Smooth muscle cell (in vitro differentiated cells): Measurements from ENCODE around the gene GRAPL. TPM values are rescaled to one million over a fixed set of nuclear protein-coding genes. Genes with fewer than 3 reads are reported as not detected.
"Not testable (repeated sequence)": the region's sequence is repeated elsewhere in the genome, so short reads cannot be mapped to it uniquely, and the experiment has no call there.

Source experiments
- DNase-seq: peaks from one replicate; lab custom pipeline; 2025; ENCODE audit not compliant: unreplicated experiment; lab: John Stamatoyannopoulos, UW
- H2AFZ ChIP-seq: fragments of 200-600 bp; sonication (generic); 2 replicates; pipeline ENCODE4 v1.6.0; 2016; ENCODE audit warnings: antibody characterized with exemption, low read depth, mild to moderate bottlenecking
- H3F3A ChIP-seq: fragments of 200-600 bp; sonication (generic); 2 replicates; pipeline ENCODE4 v1.6.0; 2017; ENCODE audit warnings: antibody characterized with exemption, low read depth
- H3K27ac ChIP-seq: fragments of 200-600 bp; sonication (generic); 2 replicates; pipeline ENCODE4 v1.5.1; 2016; ENCODE audit warnings: low read depth, mild to moderate bottlenecking
- H3K27me3 ChIP-seq: fragments of 200-600 bp; sonication (generic); 2 replicates; pipeline ENCODE4 v1.6.1; 2016; ENCODE audit warnings: low read depth, mild to moderate bottlenecking
- H3K36me3 ChIP-seq: fragments of 200-600 bp; sonication (generic); 2 replicates; pipeline ENCODE4 v1.5.1; 2016; ENCODE audit warnings: low read depth
- H3K4me1 ChIP-seq: fragments of 200-600 bp; sonication (generic); 2 replicates; pipeline ENCODE4 v1.5.1; 2016; ENCODE audit warnings: low read depth
- H3K4me2 ChIP-seq: fragments of 200-600 bp; sonication (generic); 2 replicates; pipeline ENCODE4 v1.6.0; 2016; ENCODE audit warnings: mild to moderate bottlenecking
- H3K4me3 ChIP-seq: fragments of 200-600 bp; sonication (generic); 2 replicates; pipeline ENCODE4 v1.5.1; 2016; ENCODE audit warnings: mild to moderate bottlenecking
- H3K79me2 ChIP-seq: fragments of 200-600 bp; sonication (generic); 2 replicates; pipeline ENCODE4 v1.6.0; 2016; ENCODE audit warnings: low read depth, mild to moderate bottlenecking
- H3K9ac ChIP-seq: fragments of 200-600 bp; sonication (generic); 2 replicates; pipeline ENCODE4 v1.6.0; 2016; ENCODE audit warnings: low read depth
- H3K9me3 ChIP-seq: fragments of 200-600 bp; sonication (generic); replicated peaks from 2 replicates; pipeline ENCODE4 v1.5.1; 2016; ENCODE audit warnings: low read depth
- H4K20me1 ChIP-seq: fragments of 200-600 bp; sonication (generic); 2 replicates; pipeline ENCODE4 v1.6.0; 2016; ENCODE audit warnings: low read depth
- WGBS: methylation state at CpG from one replicate; pipeline ENCODE4 v1.1.7; 2016; ENCODE audit warnings: low lambda C conversion rate; 5-methylcytosine and 5-hydroxymethylcytosine counted together
- polyA plus RNA-seq: library from polyadenylated mRNA; unstranded; fragments of >200 nt; fragmentation: Nextera tagmentation; extraction: Ambion mirVana; gene quantifications from 2 replicates; pipeline ENCODE4 v1.2.1, GENCODE V29; 2016
- total RNA-seq: library from RNA; depleted of rRNA; stranded (reverse); fragments of >200 nt; gene quantifications from 2 replicates; pipeline ENCODE4 v1.2.3, GENCODE V29; 2014

GRAPL gene
- total and polyA plus RNA-seq, 2 experiments from 2014 or later = not detected

DNA sequence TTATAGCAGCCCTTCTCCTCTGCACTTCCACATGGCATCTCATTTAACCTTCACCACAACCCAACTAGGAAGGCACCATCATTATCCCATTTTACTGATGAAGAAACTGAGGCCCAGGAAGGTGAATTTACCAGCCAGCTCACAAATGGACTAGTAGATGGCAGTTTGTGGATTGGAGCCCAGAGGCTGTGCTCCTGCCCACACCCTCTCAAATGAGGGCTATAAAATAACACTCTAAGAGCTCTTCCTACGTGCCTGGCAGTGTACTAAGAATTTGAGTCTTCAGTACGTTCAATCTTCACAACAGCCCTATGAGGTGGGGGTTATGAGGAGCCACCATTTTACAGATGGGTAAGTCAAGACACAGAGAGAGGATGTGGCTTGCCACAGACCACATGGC is 31.5 kb downstream of the GRAPL start:
- H3K27ac ChIP-seq, H3K4me1 ChIP-seq, H3F3A ChIP-seq, H4K20me1 ChIP-seq, H3K4me2 ChIP-seq, H3K27me3 ChIP-seq, DNase-seq, H2AFZ ChIP-seq, H3K9ac ChIP-seq, H3K4me3 ChIP-seq, H3K36me3 ChIP-seq, H3K79me2 ChIP-seq, H3K9me3 ChIP-seq: not testable (repeated sequence)
- WGBS = no CpG with 5 or more reads among the region's 2 CpGs

DNA sequence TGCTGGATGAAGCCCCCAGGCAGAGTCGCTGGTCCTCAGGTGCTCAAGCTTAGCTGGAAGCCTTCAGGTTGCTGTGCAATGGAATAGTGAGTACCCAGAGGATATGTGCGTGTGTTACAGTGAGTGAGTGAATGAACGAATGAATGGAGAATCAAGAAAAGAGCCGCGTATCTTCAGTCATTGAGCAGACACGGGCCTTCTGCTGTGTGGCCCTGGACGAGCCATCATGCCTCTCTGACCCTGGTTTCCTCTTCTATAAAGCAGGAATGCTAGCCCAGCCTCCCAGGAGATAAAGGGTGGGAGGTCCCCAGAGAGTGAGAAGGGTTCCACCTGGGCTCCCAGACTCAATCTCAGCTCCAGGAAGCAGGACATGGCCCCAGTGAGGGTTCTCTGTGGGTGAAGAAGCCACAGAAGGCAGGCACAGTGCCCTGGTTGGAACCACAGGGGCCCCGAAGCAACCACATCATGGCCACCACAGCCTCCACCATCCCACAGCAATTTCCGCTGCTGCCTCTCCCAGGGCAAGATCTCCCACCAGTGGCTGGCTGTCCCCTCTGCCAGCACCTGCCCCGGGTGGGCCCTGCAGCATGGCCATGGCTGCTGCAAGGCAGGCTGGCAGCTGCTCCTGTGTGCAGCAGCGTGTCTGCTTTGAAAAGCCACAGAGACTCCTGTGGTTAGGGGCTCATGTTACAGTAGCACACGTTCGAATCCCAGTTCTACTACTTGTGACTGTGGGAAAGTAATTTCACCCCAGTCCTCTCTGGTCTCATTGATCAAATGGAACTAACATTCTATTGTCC is 34.1 kb downstream of the GRAPL start:
- H3K79me2 ChIP-seq, H3K4me1 ChIP-seq, H3K27ac ChIP-seq, H3K4me2 ChIP-seq, H3K4me3 ChIP-seq, H3K27me3 ChIP-seq, H3K36me3 ChIP-seq, H3K9ac ChIP-seq, H4K20me1 ChIP-seq, H3F3A ChIP-seq, H3K9me3 ChIP-seq, H2AFZ ChIP-seq, DNase-seq: not testable (repeated sequence)
- WGBS = no CpG with 5 or more reads among the region's 13 CpGs

GRCh38 chr17:19162384-19163216 is 35.2 kb downstream of the GRAPL start:
- H2AFZ ChIP-seq, H3F3A ChIP-seq, H3K79me2 ChIP-seq, H4K20me1 ChIP-seq, H3K9ac ChIP-seq, H3K9me3 ChIP-seq, H3K4me2 ChIP-seq, H3K4me1 ChIP-seq, H3K36me3 ChIP-seq, H3K27ac ChIP-seq, H3K4me3 ChIP-seq, H3K27me3 ChIP-seq, DNase-seq: not testable (repeated sequence)
- no CpG with 5 or more reads among the region's 71 CpGs for WGBS

DNA sequence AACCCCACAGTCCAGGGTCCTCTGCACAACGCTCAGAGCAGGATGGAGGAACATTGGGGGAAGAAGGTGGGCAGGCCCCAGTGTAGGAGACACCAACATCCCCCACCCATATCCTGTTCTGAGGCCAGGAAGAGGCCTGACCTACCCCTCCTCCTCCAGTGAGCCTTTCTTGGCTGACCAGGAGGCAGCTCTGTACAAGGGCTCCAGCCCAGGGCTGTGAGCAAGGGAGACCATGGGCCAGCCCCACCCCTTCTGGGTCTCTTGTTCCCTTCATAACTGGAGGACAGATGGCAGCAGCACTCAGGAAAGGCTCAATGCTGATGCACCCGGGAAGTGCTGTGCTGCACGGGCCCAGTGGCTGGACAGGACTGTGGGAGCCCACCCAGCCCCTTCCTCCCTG is 47.0 kb downstream of the GRAPL start:
- H3K4me1 ChIP-seq, H3K27ac ChIP-seq, H3F3A ChIP-seq, H3K36me3 ChIP-seq, H3K9me3 ChIP-seq, H3K4me3 ChIP-seq, H3K79me2 ChIP-seq, H3K4me2 ChIP-seq, H3K27me3 ChIP-seq, H3K9ac ChIP-seq, DNase-seq, H4K20me1 ChIP-seq, H2AFZ ChIP-seq: not testable (repeated sequence)
- WGBS = no CpG with 5 or more reads among the region's 3 CpGs

- H3K4me3 ChIP-seq, H3K9me3 ChIP-seq, H3K27me3 ChIP-seq, H2AFZ ChIP-seq, H3K9ac ChIP-seq, H3K36me3 ChIP-seq, DNase-seq, H3K27ac ChIP-seq, H4K20me1 ChIP-seq, H3K4me2 ChIP-seq, H3F3A ChIP-seq, H3K79me2 ChIP-seq, H3K4me1 ChIP-seq: not testable (repeated sequence)
- no CpG with 5 or more reads among the region's 20 CpGs for WGBS
Measured at GRCh38 chr17:19175410-19175809, 48.0 kb downstream of the GRAPL start.

DNA sequence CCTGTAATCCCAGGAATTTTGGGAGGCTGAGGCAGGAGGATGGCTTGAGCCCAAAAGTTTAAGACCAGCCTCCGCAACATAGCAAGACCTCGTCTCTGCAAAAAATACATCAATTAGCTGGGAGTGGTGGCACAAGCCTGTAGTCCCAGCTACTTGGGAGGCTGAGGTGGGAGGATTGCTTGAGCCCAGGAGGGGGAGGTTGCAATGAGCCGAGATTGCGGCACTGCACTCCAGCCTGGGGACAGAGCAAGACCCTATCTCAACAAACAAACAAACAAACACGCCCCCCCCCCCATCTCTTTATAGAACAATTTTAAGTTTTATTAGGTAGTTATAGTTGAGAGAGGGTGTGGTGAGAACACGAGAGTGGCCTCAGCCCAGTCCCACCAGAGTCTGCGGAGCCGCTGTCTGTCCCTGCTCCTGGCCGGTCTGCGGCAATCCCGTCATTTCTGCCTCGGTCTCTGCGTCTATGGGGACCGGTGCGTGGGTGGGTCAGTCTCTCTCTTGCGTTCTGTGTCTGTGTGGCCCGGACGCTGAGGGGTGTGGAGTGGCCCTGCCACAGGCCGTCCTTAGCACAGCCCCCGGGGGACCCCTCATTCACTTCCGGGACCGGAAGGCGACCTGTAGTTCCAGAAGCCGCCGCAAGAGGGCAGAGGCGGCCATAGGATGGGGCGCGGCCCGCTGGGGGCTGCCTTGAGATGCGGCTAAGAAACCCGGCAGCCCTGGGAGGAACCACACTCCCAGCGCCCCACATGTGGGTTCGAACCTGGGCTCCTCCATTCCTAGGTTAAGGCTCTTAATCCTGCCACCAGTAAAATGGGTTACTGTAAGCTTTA is 53.9 kb downstream of the GRAPL start:
- WGBS = no CpG with 5 or more reads among the region's 33 CpGs
- not testable (repeated sequence) for H4K20me1 ChIP-seq, H3K36me3 ChIP-seq, H3K27ac ChIP-seq, H3K4me2 ChIP-seq, H3K4me1 ChIP-seq, DNase-seq, H3K27me3 ChIP-seq, H2AFZ ChIP-seq, H3K9ac ChIP-seq, H3F3A ChIP-seq, H3K4me3 ChIP-seq, H3K9me3 ChIP-seq, H3K79me2 ChIP-seq

DNA sequence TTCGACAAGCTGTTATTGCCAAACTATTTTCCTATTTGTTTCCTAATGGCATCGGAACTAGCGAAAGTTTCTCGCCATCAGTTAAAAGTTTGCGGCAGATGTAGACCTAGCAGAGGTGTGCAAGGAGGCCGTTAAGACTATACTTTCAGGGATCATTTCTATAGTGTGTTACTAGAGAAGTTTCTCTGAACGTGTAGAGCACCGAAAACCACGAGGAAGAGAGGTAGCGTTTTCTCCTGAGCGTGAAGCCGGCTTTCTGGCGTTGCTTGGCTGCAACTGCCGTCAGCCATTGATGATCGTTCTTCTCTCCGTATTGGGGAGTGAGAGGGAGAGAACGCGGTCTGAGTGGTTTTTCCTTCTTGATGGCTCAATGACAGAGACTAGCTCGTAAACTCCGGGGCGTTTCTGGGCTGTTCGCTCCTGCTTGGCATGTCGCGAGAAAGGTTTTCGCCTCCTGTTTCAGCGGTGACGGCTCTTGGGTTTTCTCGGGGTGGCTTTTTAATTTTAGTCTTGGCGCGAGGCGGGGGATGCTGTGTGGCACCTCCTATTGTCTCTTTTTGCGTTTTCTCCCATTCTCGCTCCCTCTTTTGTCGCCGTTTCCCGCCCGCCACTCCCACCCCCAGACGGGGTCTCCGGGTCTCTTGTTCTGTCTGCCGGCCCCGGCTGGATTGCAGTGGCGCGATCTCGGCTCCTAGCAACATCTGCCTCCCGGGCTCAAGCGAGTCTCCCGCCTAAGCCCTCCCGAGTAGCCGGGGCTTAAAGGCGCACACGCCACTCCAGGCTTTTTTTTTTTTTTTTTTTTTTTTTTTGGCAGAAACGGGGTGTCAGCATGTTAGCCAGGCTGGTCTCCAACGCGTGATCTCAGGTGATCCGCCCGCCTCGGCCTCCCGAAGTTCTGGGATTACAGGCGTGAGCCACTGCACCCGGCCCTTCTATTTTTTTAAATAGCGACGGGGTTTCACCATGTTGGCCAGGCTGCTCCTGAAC is 60.8 kb downstream of the GRAPL start:
- DNase-seq, H4K20me1 ChIP-seq, H3K27me3 ChIP-seq, H3K79me2 ChIP-seq, H3K27ac ChIP-seq, H3K9ac ChIP-seq, H3K4me1 ChIP-seq, H2AFZ ChIP-seq, H3K9me3 ChIP-seq, H3K36me3 ChIP-seq, H3F3A ChIP-seq, H3K4me3 ChIP-seq, H3K4me2 ChIP-seq: not testable (repeated sequence)
- WGBS = 0% methylated on average over 10 of the region's 62 CpGs
